Naive thymus-derived CD4-positive, alpha-beta T cell (primary cell): ENCODE results near the gene COCH. TPM values are rescaled to one million over a fixed set of nuclear protein-coding genes. Genes with fewer than 3 reads are reported as not detected.

ENCODE experiments used
- ATAC-seq: fragments of 150-1000 bp; cut with Tn5 transposase; 2 replicates; pipeline ENCODE4 v1.10.0; 2021; ENCODE audit warnings: mild to moderate bottlenecking, moderate library complexity
- CTCF ChIA-PET: fragments of 350-600 bp; sonication (Branson Sonifier 250); formaldehyde crosslinking; loops from one replicate; lab custom pipeline; 2021; ENCODE audit warnings: antibody characterized with exemption; lab: Charles Lee
- POLR2A ChIA-PET: fragments of 350-600 bp; sonication (Branson Sonifier 250); formaldehyde crosslinking; loops from one replicate; lab custom pipeline; 2021; ENCODE audit warnings: antibody characterized with exemption, inconsistent platforms; lab: Charles Lee
- DNase-seq, 9 donors: peaks; one replicate each; pipeline versions ENCODE4 v3.0.0 to v3.0.0-alpha.2; 2020 to 2022; ENCODE audit warnings: mixed read lengths in 1 of 9
- H3K27ac ChIP-seq: one replicate; pipeline ENCODE4 v1.7.0; 2013; ENCODE audit warnings: mild to moderate bottlenecking, low read depth, low read length, moderate library complexity
- H3K27me3 ChIP-seq, 2 donors: one replicate each; pipeline ENCODE4 v1.7.0; 2013; ENCODE audit warnings: low read length in 2 of 2, mild to moderate bottlenecking in 2 of 2, moderate library complexity in 2 of 2; ENCODE audit not compliant: control insufficient read depth in 2 of 2, insufficient read depth in 2 of 2
- H3K36me3 ChIP-seq, 3 experiments: 1 replicate in 2 of 3; 2 replicates in 1 of 3; pipeline ENCODE4 v1.7.0; 2013; ENCODE audit warnings: low read length in 3 of 3, mild to moderate bottlenecking in 3 of 3, moderate library complexity in 1 of 3; ENCODE audit not compliant: insufficient read depth in 3 of 3, control insufficient read depth in 2 of 3
- H3K4me1 ChIP-seq, 2 donors: one replicate each; pipeline ENCODE4 v1.7.0; 2013; ENCODE audit warnings: low read length in 2 of 2, mild to moderate bottlenecking in 2 of 2, moderate library complexity in 1 of 2; ENCODE audit not compliant: control insufficient read depth in 2 of 2, insufficient read depth in 2 of 2
- H3K4me3 ChIP-seq: 2 replicates; pipeline ENCODE4 v1.7.0; 2013; ENCODE audit warnings: mild to moderate bottlenecking, low read length
- H3K9me3 ChIP-seq, 3 experiments: 1 replicate in 2 of 3; 2 replicates in 1 of 3; pipeline ENCODE4 v1.7.0; 2013; ENCODE audit warnings: low read length in 3 of 3; ENCODE audit not compliant: control insufficient read depth in 2 of 3
- H3K27ac Mint-ChIP-seq, 9 donors: one replicate each; pipeline ENCODE4 v1.8.0; 2020 to 2022; ENCODE audit warnings: mixed read lengths in 9 of 9, mild to moderate bottlenecking in 8 of 9, moderate library complexity in 5 of 9, inconsistent platforms in 2 of 9
- H3K27me3 Mint-ChIP-seq, 5 donors: one replicate each; pipeline ENCODE4 v1.8.0; 2021 to 2022; ENCODE audit warnings: mixed read lengths in 5 of 5, mild to moderate bottlenecking in 1 of 5
- H3K36me3 Mint-ChIP-seq, 5 donors: one replicate each; pipeline ENCODE4 v1.8.0; 2020 to 2022; ENCODE audit warnings: mixed read lengths in 5 of 5, mild to moderate bottlenecking in 3 of 5, inconsistent platforms in 1 of 5
- H3K4me1 Mint-ChIP-seq, 7 donors: one replicate each; pipeline ENCODE4 v1.8.0; 2020 to 2022; ENCODE audit warnings: mixed read lengths in 7 of 7, mild to moderate bottlenecking in 3 of 7, inconsistent platforms in 1 of 7
- H3K4me3 Mint-ChIP-seq, 10 donors: one replicate each; pipeline ENCODE4 v1.8.0; 2020 to 2022; ENCODE audit warnings: mild to moderate bottlenecking in 10 of 10, mixed read lengths in 10 of 10, moderate library complexity in 6 of 10, inconsistent platforms in 2 of 10
- H3K9me3 Mint-ChIP-seq, 11 donors: one replicate each; pipeline ENCODE4 v1.8.0; 2020 to 2022; ENCODE audit warnings: mixed read lengths in 11 of 11, mild to moderate bottlenecking in 4 of 11, inconsistent platforms in 1 of 11, moderate library complexity in 1 of 11
- intact Hi-C, 2 donors: fragments of 100-400 bp; cut with micrococcal nuclease; formaldehyde crosslinking; loops; one replicate each; pipeline ENCODE4 v1.15.1; 2023
- polyA plus RNA-seq, 2 donors: library from polyadenylated mRNA; unstranded; fragments of 300-500 nt; fragmentation: Illumina TruSeq; gene quantifications; one replicate each; pipeline ENCODE4 v1.2.3, GENCODE V29; 2021
- total RNA-seq, 6 experiments: library from RNA in 5 of 6; stranded (reverse) in 5 of 6; gene quantifications; 1 replicate in 5 of 6; 2 replicates in 1 of 6; pipeline ENCODE4 v1.2.3 and lab custom pipeline; 2021 to 2026

The COCH gene
- total and polyA plus RNA-seq, 7 experiments from 2014 or later = 0.15 to 1.6 (median 0.24) TPM; not detected in 2

DNA sequence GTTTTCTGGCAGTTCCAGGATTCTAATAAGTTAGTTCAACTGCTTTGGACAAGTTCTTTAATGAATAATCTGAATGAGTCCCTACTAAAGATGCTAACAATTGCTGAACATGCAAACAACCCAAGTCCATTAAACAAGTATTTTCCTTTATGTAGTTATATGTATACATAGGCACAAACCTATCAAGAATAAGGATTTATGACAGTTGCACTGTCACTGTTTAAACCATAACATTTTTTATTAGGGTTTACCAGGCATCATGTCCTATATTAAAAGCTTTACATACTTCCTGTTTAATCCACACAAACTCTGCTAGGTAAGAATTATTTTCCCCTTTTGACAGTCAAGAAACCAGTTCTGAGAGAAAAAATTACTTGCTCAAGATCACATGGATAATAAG, 31.9 kb upstream of the COCH start:
- peaks cover 9 to 29% (median 22%) of the 10 kb centered on the region in 5 donors for H3K27me3 Mint-ChIP-seq
- no peaks in the 10 kb centered on the region for H3K36me3 Mint-ChIP-seq
- H3K9me3 Mint-ChIP-seq = peaks cover 0 to 7% (median 0%) of the 10 kb centered on the region in 11 donors
- ATAC-seq (no peak), DNase-seq (no peak)
- H3K27ac Mint-ChIP-seq = no peak overlapping the region
- Histone ChIP-seq H3K4me3 (no peak overlapping the region), H3K36me3 (no peaks in the 10 kb centered on the region), H3K27me3 (no peaks in the 10 kb centered on the region), H3K4me1 (no peaks in the 10 kb centered on the region), H3K9me3 (no peaks in the 10 kb centered on the region), H3K27ac (no peak overlapping the region)
- intact Hi-C loops = no loop called here
- POLR2A ChIA-PET = no interaction called here
- CTCF ChIA-PET = no interaction called here
- H3K4me1 Mint-ChIP-seq = no peaks in the 10 kb centered on the region
- H3K4me3 Mint-ChIP-seq = no peak overlapping the region

GRCh38 chr14:30848449-30849240, 25.7 kb upstream of the COCH start:
- H3K27me3 ChIP-seq = no peaks in the 10 kb centered on the region
- no peak overlapping the region for H3K4me3 Mint-ChIP-seq
- ChIA-PET CTCF (interaction anchor here (0.7 kb wide), 1 partner anchor 742 kb away, joined by 4 read pairs; no protein-coding TSS in a partner anchor), POLR2A (no interaction called here)
- H3K4me3 ChIP-seq = no peak overlapping the region
- ATAC-seq = peak; percentile 36
- intact Hi-C loops = no loop called here
- no peaks in the 10 kb centered on the region for H3K4me1 Mint-ChIP-seq
- H3K9me3 ChIP-seq = no peaks in the 10 kb centered on the region
- peaks cover 0 to 4% (median 0%) of the 10 kb centered on the region in 5 donors for H3K36me3 Mint-ChIP-seq
- no peaks in the 10 kb centered on the region for H3K36me3 ChIP-seq
- DNase-seq = no peak
- peaks cover 0 to 7% (median 0%) of the 10 kb centered on the region in 11 donors for H3K9me3 Mint-ChIP-seq
- peaks cover 36 to 54% (median 47%) of the 10 kb centered on the region in 5 donors for H3K27me3 Mint-ChIP-seq
- no peaks in the 10 kb centered on the region for H3K4me1 ChIP-seq
- no peak overlapping the region for H3K27ac ChIP-seq
- no peak overlapping the region for H3K27ac Mint-ChIP-seq

DNA sequence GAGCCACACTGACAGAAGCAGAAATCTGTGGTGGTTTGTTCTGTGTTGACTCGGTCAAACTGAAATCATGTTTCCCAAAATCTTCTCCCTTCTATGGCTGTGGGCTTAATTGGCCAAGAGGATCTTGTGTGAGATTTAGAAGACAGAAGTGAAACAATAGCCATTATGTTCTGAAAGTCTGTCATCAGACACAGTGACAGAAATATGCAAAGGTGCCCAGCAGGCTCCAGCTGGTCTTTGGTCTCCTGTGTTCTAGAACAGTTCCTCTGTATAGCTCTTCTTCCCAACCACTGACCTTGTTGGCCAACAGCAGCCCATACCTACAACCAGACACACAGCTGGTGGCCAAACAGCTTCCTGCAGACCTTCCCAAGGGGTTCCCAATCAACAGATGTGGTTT, 25.0 kb upstream of the COCH start:
- no peak overlapping the region for H3K27ac Mint-ChIP-seq
- peaks cover 0 to 7% (median 0%) of the 10 kb centered on the region in 11 donors for H3K9me3 Mint-ChIP-seq
- peaks cover 34 to 50% (median 47%) of the 10 kb centered on the region in 5 donors for H3K27me3 Mint-ChIP-seq
- ChIA-PET CTCF (interaction anchor here (0.7 kb wide), 1 partner anchor 743 kb away, joined by 4 read pairs; no protein-coding TSS in a partner anchor), POLR2A (no interaction called here)
- H3K36me3 Mint-ChIP-seq = peaks cover 0 to 4% (median 0%) of the 10 kb centered on the region in 5 donors
- H3K4me3 ChIP-seq = no peak overlapping the region
- no peak overlapping the region for H3K4me3 Mint-ChIP-seq
- no peak for ATAC-seq
- no peaks in the 10 kb centered on the region for H3K36me3 ChIP-seq
- no peaks in the 10 kb centered on the region for H3K9me3 ChIP-seq
- intact Hi-C loops = no loop called here
- H3K4me1 ChIP-seq = no peaks in the 10 kb centered on the region
- no peak overlapping the region for H3K27ac ChIP-seq
- H3K4me1 Mint-ChIP-seq = no peaks in the 10 kb centered on the region
- no peaks in the 10 kb centered on the region for H3K27me3 ChIP-seq
- no peak for DNase-seq

- Mint-ChIP-seq H3K27me3 (peaks cover 33 to 47% (median 45%) of the 10 kb centered on the region in 5 donors), H3K36me3 (peaks cover 0 to 4% (median 0%) of the 10 kb centered on the region in 5 donors), H3K27ac (no peak overlapping the region), H3K4me3 (no peak overlapping the region), H3K4me1 (peaks cover 0 to 1% (median 0%) of the 10 kb centered on the region in 7 donors), H3K9me3 (peaks cover 0 to 7% (median 0%) of the 10 kb centered on the region in 11 donors)
- CTCF ChIA-PET = no interaction called here
- DNase-seq (no peak), ATAC-seq (no peak)
- H3K27ac ChIP-seq = no peak overlapping the region
- intact Hi-C loops = no loop called here
- POLR2A ChIA-PET = no interaction called here
- no peaks in the 10 kb centered on the region for H3K9me3 ChIP-seq
- no peaks in the 10 kb centered on the region for H3K36me3 ChIP-seq
- H3K27me3 ChIP-seq = no peaks in the 10 kb centered on the region
- H3K4me3 ChIP-seq = no peak overlapping the region
- no peaks in the 10 kb centered on the region for H3K4me1 ChIP-seq
These were observed 24.4 kb upstream of the COCH start for GRCh38 chr14:30849983-30850382.

GRCh38 chr14:30853946-30854345, 20.4 kb upstream of the COCH start:
- ATAC-seq (no peak), DNase-seq (no peak)
- Histone ChIP-seq H3K27me3 (peaks cover 0 to 4% of the 10 kb centered on the region in 2 donors), H3K4me1 (no peaks in the 10 kb centered on the region), H3K27ac (no peak overlapping the region), H3K9me3 (no peaks in the 10 kb centered on the region), H3K36me3 (no peaks in the 10 kb centered on the region), H3K4me3 (no peak overlapping the region)
- H3K9me3 Mint-ChIP-seq = peaks cover 0 to 4% (median 0%) of the 10 kb centered on the region in 11 donors
- peaks cover 0 to 4% (median 0%) of the 10 kb centered on the region in 5 donors for H3K36me3 Mint-ChIP-seq
- H3K4me1 Mint-ChIP-seq = peaks cover 0 to 5% (median 0%) of the 10 kb centered on the region in 7 donors
- no peak overlapping the region for H3K27ac Mint-ChIP-seq
- CTCF ChIA-PET = no interaction called here
- POLR2A ChIA-PET = no interaction called here
- H3K27me3 Mint-ChIP-seq = peaks cover 13 to 36% (median 36%) of the 10 kb centered on the region in 5 donors
- H3K4me3 Mint-ChIP-seq = no peak overlapping the region
- intact Hi-C loops = no loop called here

- ChIA-PET CTCF (interaction anchor here (0.6 kb wide), 1 partner anchor 512 kb away, joined by 5 read pairs; no protein-coding TSS in a partner anchor), POLR2A (no interaction called here)
- no peaks in the 10 kb centered on the region for H3K36me3 ChIP-seq
- H3K4me3 ChIP-seq = no peak overlapping the region
- intact Hi-C loops = no loop called here
- Mint-ChIP-seq H3K27me3 (peaks cover 8 to 35% (median 34%) of the 10 kb centered on the region in 5 donors), H3K9me3 (peaks cover 0 to 4% (median 0%) of the 10 kb centered on the region in 11 donors), H3K36me3 (peaks cover 0 to 3% (median 0%) of the 10 kb centered on the region in 5 donors), H3K27ac (no peak overlapping the region), H3K4me1 (peaks cover 0 to 5% (median 0%) of the 10 kb centered on the region in 7 donors), H3K4me3 (no peak overlapping the region)
- H3K9me3 ChIP-seq = no peaks in the 10 kb centered on the region
- H3K4me1 ChIP-seq = no peaks in the 10 kb centered on the region
- H3K27ac ChIP-seq = no peak overlapping the region
- ATAC-seq (no peak), DNase-seq (no peak)
- peaks cover 0 to 4% of the 10 kb centered on the region in 2 donors for H3K27me3 ChIP-seq
These were observed 19.9 kb upstream of the COCH start for GRCh38 chr14:30854492-30854891.
